ENCODE measurements around the gene ZNF300.
A peak's percentile ranks its signal among the peaks of the same experiment; 100 is the strongest.

Gene ZNF300

DNA sequence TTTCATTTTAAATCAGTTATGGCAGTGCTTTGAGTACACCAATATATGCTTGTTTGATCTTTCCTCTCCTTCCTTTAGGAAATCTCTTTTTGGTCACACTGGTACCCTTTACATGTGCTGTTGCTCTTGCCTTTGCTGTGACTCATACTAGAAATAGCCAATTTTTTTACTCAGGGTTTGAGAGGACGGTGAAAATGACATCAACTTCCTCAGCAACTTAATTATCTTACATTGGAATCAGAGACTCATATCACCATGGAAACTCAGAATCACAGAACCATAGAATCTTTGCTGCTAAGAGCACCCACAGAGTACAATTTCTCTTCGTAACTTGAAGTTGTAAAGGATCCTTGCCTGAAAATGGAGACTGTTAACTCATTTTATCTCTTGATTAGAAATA is 13.8 kb upstream of the ZNF300 start:
- POLR2A ChIA-PET, result no interaction called here
- CTCF ChIA-PET, result no interaction called here
- no peak overlapping the region for H3K4me3 ChIP-seq (ENCODE audit: low read depth, low read length)
- TF ChIP-seq, protein P1, sequence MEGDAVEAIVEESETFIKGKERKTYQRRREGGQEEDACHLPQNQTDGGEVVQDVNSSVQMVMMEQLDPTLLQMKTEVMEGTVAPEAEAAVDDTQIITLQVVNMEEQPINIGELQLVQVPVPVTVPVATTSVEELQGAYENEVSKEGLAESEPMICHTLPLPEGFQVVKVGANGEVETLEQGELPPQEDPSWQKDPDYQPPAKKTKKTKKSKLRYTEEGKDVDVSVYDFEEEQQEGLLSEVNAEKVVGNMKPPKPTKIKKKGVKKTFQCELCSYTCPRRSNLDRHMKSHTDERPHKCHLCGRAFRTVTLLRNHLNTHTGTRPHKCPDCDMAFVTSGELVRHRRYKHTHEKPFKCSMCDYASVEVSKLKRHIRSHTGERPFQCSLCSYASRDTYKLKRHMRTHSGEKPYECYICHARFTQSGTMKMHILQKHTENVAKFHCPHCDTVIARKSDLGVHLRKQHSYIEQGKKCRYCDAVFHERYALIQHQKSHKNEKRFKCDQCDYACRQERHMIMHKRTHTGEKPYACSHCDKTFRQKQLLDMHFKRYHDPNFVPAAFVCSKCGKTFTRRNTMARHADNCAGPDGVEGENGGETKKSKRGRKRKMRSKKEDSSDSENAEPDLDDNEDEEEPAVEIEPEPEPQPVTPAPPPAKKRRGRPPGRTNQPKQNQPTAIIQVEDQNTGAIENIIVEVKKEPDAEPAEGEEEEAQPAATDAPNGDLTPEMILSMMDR (IDR thresholded peaks at IDR 0.05; ENCODE audit: insufficient read depth, low read length, missing control alignments), result no peak
- peak; percentile 10 for DNase-seq (ENCODE audit: low read depth, low spot score)

DNA sequence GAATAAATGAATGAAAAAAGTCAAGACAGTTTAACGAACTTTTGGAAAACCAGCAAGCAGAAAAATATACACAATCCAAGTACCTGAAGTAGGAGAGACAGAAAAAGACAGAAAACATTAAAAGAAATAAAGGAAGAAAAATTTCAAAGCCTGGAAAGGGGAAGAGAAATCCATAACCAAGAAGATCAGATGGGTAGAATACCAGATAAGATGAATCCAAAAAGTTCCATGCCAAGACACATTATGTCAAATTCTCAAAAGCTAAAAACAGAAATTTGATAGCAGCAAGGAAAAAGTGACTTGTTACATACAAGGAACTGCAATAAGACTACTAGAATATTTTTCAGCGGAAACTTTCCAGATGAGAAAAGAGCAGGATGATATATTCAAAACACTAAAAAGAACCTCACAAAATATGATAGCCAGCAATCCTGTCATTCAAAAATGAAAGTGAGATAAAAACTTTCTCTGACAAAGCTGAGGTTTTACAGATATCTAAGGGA is 7.6 kb upstream of the ZNF300 start:
- no peak overlapping the region for H3K4me3 ChIP-seq (ENCODE audit: low read depth, low read length)
- ChIA-PET POLR2A (no interaction called here), CTCF (no interaction called here)
- TF ChIP-seq, protein P1 (IDR thresholded peaks at IDR 0.05; ENCODE audit: insufficient read depth, low read length, missing control alignments), result no peak
- no peak for DNase-seq (ENCODE audit: low read depth, low spot score)

DNA sequence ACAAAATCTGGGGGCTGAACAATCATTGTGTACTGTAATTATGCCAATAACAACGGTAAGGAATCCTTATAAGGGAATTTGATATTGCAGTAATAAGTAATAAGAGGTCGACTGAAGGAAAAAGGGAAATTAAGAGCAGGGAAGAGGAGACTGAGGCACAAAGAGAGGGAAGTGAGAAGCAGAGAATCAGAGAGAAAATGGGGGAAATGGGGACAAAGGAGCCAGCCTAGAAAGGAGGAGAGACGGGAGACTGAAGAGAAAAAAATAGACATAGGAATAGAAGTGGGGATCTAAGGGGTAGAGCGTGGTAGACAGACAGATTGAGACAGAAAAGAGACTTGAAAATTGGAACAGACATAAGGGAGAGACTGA is 518 bp upstream of the ZNF300 start:
- no peak for DNase-seq (ENCODE audit: low read depth, low spot score)
- ChIA-PET CTCF (no interaction called here), POLR2A (no interaction called here)
- H3K4me3 ChIP-seq (ENCODE audit: low read depth, low read length), result peak overlapping the region; percentile 79
- TF ChIP-seq, protein P1 (IDR thresholded peaks at IDR 0.05; ENCODE audit: insufficient read depth, low read length, missing control alignments), result no peak

DNA sequence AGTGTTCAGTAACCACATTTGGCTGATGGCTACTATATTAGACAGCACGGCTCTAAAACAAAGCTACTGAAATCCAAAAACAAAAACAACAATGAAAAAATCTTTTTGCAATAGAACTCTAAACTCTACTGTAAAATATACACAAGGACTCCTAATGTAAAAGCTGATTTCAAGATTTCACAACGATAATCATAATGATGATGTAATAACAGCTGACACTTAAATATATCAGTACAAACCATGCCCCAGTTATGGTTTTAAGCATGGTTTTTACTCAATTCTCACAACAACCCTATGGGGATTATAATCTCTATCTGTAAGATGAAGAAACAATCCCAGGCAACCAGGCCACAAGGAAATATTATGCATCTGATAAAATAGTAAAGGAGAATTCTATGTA is 3.3 kb downstream of the ZNF300 start:
- TF ChIP-seq, protein P1 (IDR thresholded peaks at IDR 0.05; ENCODE audit: insufficient read depth, low read length, missing control alignments), result no peak
- CTCF ChIA-PET, result no interaction called here
- no peak for DNase-seq (ENCODE audit: low read depth, low spot score)
- H3K4me3 ChIP-seq (ENCODE audit: low read depth, low read length), result no peak overlapping the region
- POLR2A ChIA-PET, result no interaction called here

DNA sequence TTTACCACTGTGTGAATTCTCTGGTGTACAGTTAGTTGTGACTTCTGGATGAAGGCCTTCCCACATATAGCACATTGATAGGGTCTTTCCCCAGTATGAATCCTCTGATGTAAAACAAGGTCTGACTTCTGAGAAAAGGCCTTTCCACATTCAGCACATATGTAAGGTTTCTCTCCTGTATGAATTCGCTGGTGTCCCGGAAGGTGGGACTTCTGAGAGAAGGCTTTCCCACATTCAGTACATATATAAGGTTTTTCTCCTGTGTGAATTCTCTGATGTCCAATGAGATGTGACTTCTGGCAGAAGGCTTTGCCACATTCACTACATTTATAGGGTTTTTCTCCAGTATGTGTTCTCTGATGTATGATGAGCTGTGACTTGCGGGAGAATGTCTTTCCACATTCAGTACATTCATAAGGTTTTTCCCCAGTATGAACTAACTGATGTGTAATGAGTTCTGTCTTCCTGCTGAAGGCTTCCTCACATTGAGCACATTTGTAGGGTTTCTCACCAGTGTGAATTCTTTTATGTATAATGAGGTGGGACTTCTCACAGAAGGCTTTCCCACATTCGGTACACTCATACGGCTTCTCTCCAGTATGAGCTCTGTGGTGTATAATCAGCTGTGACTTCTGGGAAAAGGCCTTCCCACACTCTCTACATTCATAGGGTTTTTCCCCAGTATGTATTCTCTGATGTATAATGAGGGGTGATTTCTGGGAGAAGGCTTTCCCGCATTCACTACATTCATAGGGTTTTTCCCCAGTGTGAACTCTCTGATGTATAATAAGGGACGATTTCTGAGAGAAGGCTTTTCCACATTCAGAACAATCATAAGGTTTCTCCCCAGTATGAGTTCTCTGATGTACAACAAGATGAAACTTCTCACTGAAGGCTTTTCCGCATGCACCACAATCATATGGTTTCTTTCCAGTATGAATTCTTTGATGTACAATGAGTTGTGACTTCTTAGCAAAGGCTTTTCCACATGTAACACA is 9.1 kb downstream of the ZNF300 start:
- CTCF ChIA-PET, result no interaction called here
- TF ChIP-seq, protein P1 (IDR thresholded peaks at IDR 0.05; ENCODE audit: insufficient read depth, low read length, missing control alignments), result no peak
- no peak overlapping the region for H3K4me3 ChIP-seq (ENCODE audit: low read depth, low read length)
- DNase-seq (ENCODE audit: low read depth, low spot score), result no peak
- POLR2A ChIA-PET, result no interaction called here

DNA sequence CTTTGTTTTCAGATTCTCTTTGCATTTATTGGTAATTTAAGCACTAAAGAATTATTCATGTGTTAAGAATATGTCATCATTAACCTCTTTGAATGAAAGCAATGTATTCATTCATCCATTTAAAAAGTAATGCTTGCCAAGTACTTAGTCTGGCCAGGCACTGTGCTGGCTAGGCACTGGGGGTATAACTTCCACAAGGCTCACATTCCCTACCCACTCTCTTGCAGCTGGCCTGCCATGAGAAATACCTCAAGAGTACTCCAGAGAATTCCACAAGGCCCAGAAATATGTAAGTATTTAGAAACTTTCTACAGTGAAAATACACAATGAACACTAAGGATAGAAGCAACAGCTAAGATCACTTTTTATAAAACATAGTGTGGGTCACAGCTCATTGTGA is 25.4 kb downstream of the ZNF300 start:
- POLR2A ChIA-PET, result no interaction called here
- no peak overlapping the region for H3K4me3 ChIP-seq (ENCODE audit: low read depth, low read length)
- no peak for DNase-seq (ENCODE audit: low read depth, low spot score)
- CTCF ChIA-PET, result no interaction called here
- TF ChIP-seq, protein P1 (IDR thresholded peaks at IDR 0.05; ENCODE audit: insufficient read depth, low read length, missing control alignments), result no peak
